Adipocyte (in vitro differentiated cells): ENCODE measurements around the gene CBR4.

Experiments
- DNase-seq: peaks from one replicate; pipeline ENCODE4 v3.0.0-alpha.2; 2015; ENCODE audit warnings: low read depth
- H3K27me3 ChIP-seq: replicated peaks from 2 replicates; pipeline ENCODE4 v1.7.0; 2013; ENCODE audit warnings: mild to moderate bottlenecking, low read length, moderate library complexity; ENCODE audit not compliant: control insufficient read depth, insufficient read depth
- H3K36me3 ChIP-seq: 2 replicates; pipeline ENCODE4 v1.7.0; 2013; ENCODE audit warnings: low read length, mild to moderate bottlenecking, moderate library complexity; ENCODE audit not compliant: control insufficient read depth, insufficient read depth, severe bottlenecking
- H3K4me1 ChIP-seq: 2 replicates; pipeline ENCODE4 v1.7.0; 2013; ENCODE audit warnings: mild to moderate bottlenecking, low read length, moderate library complexity; ENCODE audit not compliant: control insufficient read depth, insufficient read depth
- H3K4me3 ChIP-seq: 2 replicates; pipeline ENCODE4 v1.7.0; 2013; ENCODE audit warnings: mild to moderate bottlenecking, low read length, moderate library complexity
- H3K9ac ChIP-seq: 2 replicates; pipeline ENCODE4 v1.7.0; 2013; ENCODE audit warnings: mild to moderate bottlenecking, low read length, moderate library complexity
- H3K9me3 ChIP-seq: 2 replicates; pipeline ENCODE4 v1.7.0; 2013; ENCODE audit warnings: mild to moderate bottlenecking, low read length, moderate library complexity; ENCODE audit not compliant: control insufficient read depth

Gene CBR4

DNA sequence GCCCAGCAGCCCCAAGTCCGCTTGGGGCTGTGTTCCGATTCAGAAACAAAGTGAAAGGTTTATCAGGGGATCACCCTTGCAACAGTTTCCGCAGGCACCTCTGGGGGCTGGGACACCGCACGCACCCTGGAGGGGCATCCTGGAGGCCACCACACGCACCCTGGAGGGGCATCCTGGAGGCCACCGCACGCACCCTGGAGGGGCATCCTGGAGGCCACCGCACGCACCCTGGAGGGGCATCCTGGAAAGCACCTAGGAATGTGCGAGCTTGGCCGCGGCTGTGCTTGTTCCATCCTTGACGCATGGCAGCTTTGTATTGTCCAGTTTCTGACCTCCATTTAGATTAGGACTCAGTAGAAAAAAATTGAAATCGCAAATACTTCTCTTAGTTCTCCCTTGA is 21.3 kb upstream of the CBR4 start:
- no peak for DNase-seq
- no peak overlapping the region for H3K9ac ChIP-seq
- peaks cover 6% of the 10 kb centered on the region for H3K4me1 ChIP-seq
- no peaks in the 10 kb centered on the region for H3K9me3 ChIP-seq
- H3K4me3 ChIP-seq: no peak overlapping the region
- no peaks in the 10 kb centered on the region for H3K27me3 ChIP-seq
- H3K36me3 ChIP-seq: no peaks in the 10 kb centered on the region

DNA sequence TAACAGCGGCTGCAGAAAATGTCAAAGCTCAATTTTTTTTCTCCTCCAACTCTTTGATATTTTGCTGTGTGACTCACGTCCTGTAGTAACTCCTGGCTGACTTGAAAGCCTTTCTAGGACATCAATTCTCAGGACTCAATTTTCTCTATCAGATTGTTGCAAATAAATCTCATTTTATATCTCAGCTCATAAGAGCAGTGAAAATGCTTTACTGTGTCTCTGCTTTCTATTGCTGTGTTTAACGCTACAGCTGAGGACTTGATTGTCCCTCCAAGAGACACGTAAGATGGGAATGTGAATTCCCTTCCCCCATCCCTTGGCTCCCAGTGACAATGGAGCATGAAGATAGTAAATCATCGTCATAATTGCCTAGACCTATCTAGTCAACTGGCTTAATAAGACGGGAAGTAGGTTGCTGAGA is 20.5 kb upstream of the CBR4 start:
- no peaks in the 10 kb centered on the region for H3K27me3 ChIP-seq
- H3K36me3 ChIP-seq: no peaks in the 10 kb centered on the region
- H3K9ac ChIP-seq: no peak overlapping the region
- no peak for DNase-seq
- H3K4me3 ChIP-seq: no peak overlapping the region
- no peaks in the 10 kb centered on the region for H3K9me3 ChIP-seq
- peaks cover 6% of the 10 kb centered on the region for H3K4me1 ChIP-seq

DNA sequence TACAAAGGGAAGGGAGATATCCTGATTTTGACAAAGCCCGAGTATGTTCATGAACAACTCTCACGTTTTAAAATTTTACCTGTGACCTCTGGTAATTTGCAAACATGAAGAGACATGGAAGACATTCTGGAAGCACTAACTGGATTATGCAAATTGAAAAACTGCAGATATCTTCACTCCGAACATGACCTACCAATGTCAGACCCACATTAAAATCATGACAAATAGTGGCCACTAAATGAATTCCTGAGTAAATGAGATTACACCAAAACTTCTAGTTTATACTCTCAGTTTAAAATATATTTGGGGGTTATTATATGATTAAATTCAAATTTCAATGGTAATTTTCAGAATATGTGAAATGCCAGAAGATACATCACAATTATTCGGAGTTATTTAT is 19.9 kb upstream of the CBR4 start:
- H3K27me3 ChIP-seq: no peaks in the 10 kb centered on the region
- no peaks in the 10 kb centered on the region for H3K36me3 ChIP-seq
- no peaks in the 10 kb centered on the region for H3K9me3 ChIP-seq
- H3K4me1 ChIP-seq: peaks cover 6% of the 10 kb centered on the region
- no peak for DNase-seq
- no peak overlapping the region for H3K9ac ChIP-seq
- no peak overlapping the region for H3K4me3 ChIP-seq

- Histone ChIP-seq H3K9me3 (no peaks in the 10 kb centered on the region), H3K4me3 (no peak overlapping the region), H3K36me3 (no peaks in the 10 kb centered on the region), H3K9ac (no peak overlapping the region), H3K27me3 (no peaks in the 10 kb centered on the region), H3K4me1 (peaks cover 6% of the 10 kb centered on the region)
- no peak for DNase-seq
Observed at GRCh38 chr4:169027663-169028062, 17.6 kb upstream of the CBR4 start.

DNA sequence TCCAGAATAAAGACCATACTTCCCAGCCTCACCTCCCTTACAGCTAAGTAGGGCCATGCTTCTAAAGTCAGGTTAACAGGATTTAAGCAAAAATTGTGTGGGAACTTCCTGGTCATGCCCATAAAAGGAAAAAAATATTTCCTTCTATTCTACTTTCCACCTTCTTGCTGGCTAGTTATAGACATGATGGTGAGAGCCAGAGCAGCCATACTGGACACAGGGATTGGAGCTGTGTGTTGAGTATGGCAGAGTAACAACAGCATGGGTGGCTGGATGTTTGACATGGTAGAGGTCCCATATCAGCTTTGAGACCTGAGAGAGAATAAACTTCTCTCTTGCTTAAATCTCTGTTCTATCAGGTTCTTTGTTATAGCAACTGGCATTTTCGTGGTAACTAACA is 15.1 kb upstream of the CBR4 start:
- no peak for DNase-seq
- Histone ChIP-seq H3K4me3 (no peak overlapping the region), H3K4me1 (peaks cover under 1% of the 10 kb centered on the region), H3K9ac (no peak overlapping the region), H3K27me3 (no peaks in the 10 kb centered on the region), H3K36me3 (no peaks in the 10 kb centered on the region), H3K9me3 (no peaks in the 10 kb centered on the region)

DNA sequence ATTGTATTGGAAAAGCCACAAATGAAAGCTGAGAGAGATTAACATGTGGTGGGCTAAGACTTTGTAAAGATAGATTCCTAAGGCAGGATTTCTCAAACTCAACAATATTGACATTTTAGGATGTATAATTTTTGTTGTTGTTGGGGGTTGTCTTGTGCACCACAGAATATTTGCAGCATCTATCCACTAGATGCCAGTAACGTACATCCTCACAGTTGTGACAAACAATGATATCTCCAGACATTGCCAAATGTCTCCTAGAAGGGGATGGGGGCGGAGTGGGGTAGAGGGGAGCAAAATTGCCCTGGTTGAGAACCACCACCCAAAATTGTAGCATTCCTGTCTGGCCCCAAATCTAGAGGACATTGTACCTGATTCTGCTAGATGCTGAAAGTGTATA is 14.7 kb upstream of the CBR4 start:
- Histone ChIP-seq H3K9me3 (no peaks in the 10 kb centered on the region), H3K4me3 (no peak overlapping the region), H3K4me1 (no peaks in the 10 kb centered on the region), H3K9ac (peak overlapping the region; percentile 2), H3K36me3 (no peaks in the 10 kb centered on the region), H3K27me3 (no peaks in the 10 kb centered on the region)
- DNase-seq: peak; percentile 82

DNA sequence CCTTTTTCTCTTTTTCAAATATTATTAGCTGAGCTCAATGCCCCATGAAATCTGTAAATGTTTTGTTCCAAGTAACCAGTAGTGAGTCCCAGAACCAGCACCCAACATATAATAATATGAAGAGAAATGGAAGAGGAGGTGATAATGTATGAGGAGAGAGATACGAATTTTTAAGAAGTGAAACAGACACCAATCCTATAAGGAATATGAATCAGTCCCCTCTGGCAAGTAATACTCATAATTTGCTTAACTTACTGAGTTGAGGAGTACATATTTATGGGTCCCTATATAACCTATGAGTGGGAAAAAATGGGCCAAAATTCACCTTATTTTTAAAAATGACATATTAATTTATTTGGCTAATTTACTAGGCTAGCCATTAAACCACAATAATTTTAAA is 8.4 kb upstream of the CBR4 start:
- no peak for DNase-seq
- Histone ChIP-seq H3K4me3 (no peak overlapping the region), H3K9ac (no peak overlapping the region), H3K36me3 (no peaks in the 10 kb centered on the region), H3K4me1 (peaks cover 30% of the 10 kb centered on the region), H3K9me3 (no peaks in the 10 kb centered on the region), H3K27me3 (no peaks in the 10 kb centered on the region)

DNA sequence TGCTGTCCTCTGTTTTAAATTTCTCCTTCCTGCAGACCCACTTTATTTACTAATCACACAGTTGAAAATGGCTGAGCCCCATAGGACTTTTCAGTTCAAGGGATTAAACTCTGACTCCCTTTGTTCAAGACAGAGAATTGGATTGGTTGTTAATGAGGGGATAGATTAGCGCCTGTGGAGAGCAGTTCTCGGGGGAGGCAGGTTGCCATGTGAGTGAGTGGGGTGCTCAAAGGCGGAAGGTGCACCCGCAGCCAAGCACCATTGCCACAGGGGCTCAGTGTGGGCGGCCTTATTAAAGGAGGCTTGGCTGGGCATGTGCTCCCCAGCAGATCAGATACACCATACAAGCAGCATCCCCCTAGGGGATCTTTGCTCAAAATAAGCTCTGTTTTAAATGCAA is 7.9 kb upstream of the CBR4 start:
- H3K9ac ChIP-seq: no peak overlapping the region
- H3K4me1 ChIP-seq: peaks cover 32% of the 10 kb centered on the region
- H3K27me3 ChIP-seq: no peaks in the 10 kb centered on the region
- no peak overlapping the region for H3K4me3 ChIP-seq
- DNase-seq: no peak
- H3K36me3 ChIP-seq: no peaks in the 10 kb centered on the region
- no peaks in the 10 kb centered on the region for H3K9me3 ChIP-seq

GRCh38 chr4:169015186-169015623 is 5.2 kb upstream of the CBR4 start:
- H3K27me3 ChIP-seq: no peaks in the 10 kb centered on the region
- peak overlapping the region; percentile 60 for H3K4me3 ChIP-seq
- no peaks in the 10 kb centered on the region for H3K36me3 ChIP-seq
- no peak for DNase-seq
- no peaks in the 10 kb centered on the region for H3K9me3 ChIP-seq
- peaks cover 37% of the 10 kb centered on the region for H3K4me1 ChIP-seq
- peak overlapping the region; percentile 84 for H3K9ac ChIP-seq

DNA sequence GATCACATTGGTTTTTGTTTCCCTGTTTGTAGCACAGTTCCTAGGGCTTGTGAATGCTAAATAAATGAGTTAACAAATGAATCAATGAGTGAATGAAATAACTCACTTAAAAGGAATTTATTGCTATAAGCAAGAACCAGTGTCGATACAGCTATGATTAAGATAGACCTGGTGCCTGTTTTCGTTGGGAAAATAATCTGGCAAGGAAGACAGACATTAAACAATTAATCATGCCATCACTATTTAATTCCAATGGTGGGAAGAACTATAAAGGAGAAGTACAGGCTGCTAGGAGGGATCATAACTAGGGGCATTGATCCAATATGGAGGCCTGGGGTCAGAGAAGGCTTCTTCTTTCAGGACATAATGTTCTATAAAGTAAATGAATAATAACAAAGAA is 4.5 kb upstream of the CBR4 start:
- peaks cover 37% of the 10 kb centered on the region for H3K4me1 ChIP-seq
- H3K9me3 ChIP-seq: no peaks in the 10 kb centered on the region
- no peaks in the 10 kb centered on the region for H3K36me3 ChIP-seq
- no peak for DNase-seq
- H3K27me3 ChIP-seq: no peaks in the 10 kb centered on the region
- H3K4me3 ChIP-seq: peak overlapping the region; percentile 12
- peak overlapping the region; percentile 52 for H3K9ac ChIP-seq

GRCh38 chr4:169013396-169013795 is 3.3 kb upstream of the CBR4 start:
- Histone ChIP-seq H3K4me3 (peak overlapping the region; percentile 9), H3K36me3 (no peaks in the 10 kb centered on the region), H3K9ac (peak overlapping the region; percentile 52), H3K4me1 (peaks cover 47% of the 10 kb centered on the region), H3K9me3 (no peaks in the 10 kb centered on the region), H3K27me3 (no peaks in the 10 kb centered on the region)
- DNase-seq: no peak

DNA sequence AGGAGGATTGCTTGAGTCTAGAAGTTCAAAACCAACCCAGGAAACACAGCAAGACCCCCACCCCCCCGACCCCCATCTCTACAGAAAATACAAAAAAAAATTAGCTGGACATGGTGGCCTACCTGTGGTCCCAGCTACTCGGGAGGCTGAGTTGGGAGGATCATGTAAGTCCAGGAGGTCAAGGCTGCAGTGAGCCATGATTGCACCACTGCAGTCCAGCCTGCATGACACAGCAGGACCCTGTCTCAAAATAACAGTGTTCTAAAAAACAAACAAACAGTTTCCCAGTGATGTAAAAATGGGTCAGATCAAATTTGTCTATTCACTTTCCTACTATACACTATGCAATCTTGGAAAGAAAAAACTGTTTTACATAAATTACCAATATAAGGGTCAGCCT is 2.0 kb upstream of the CBR4 start:
- Histone ChIP-seq H3K27me3 (no peaks in the 10 kb centered on the region), H3K4me1 (peaks cover 60% of the 10 kb centered on the region), H3K9me3 (no peaks in the 10 kb centered on the region), H3K4me3 (no peak overlapping the region), H3K36me3 (no peaks in the 10 kb centered on the region), H3K9ac (no peak overlapping the region)
- DNase-seq: no peak
